Retinal pigment epithelial cell (primary cell): ENCODE data around the gene NRDC.
"Not testable (repeated sequence)": the region's sequence is repeated elsewhere in the genome, so short reads cannot be mapped to it uniquely, and the experiment has no call there.

Source experiments
- DNase-seq: peaks from one replicate; pipeline ENCODE4 v3.0.0-alpha.2; 2010; ENCODE audit warnings: low read depth
- H3K4me3 ChIP-seq: 2 replicates; pipeline ENCODE4 v1.5.1; 2011; ENCODE audit warnings: mild to moderate bottlenecking, low read length, control low read depth, moderate library complexity
- TF ChIP-seq, protein P1 (sequence below): conservative IDR thresholded peaks from 2 replicates; pipeline ENCODE4 v1.5.1; 2011; ENCODE audit warnings: low read depth, low read length, control low read depth, inconsistent platforms

The NRDC gene

DNA sequence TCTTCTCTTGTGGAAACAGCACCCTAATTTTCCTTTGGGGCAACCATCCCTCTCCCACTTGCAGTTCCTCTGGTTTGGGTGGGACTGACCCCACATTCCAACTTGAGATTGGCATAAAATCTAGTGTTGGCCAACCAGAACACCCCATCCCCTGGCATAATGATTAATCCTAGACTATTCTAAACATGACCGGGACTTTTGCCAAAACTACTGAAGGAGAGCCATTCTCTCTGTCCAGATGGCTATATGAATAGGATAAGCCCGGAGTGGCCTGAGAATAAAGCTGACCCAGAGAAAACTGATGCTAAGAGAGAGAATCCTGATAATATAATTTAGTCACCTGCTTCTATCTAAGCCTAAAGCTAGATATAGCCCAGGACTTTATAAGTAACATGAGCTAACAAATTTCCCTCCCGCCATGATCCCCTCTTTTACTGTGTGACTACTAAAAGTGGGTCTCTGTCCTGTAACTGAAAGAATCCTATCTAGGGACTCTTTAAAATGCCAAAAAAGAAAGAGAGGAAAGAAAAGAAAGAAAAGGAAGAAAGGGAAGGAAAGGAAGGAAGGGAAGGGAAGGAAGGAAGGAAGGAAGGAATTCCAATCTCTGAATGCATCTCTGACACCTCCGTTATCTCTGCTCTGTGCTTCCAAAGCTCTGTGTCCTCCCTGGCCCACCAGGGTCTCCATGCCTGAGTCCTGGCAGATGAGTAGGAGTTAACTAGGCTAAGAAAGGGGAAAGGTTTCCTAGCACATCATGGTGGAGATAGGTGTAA is 28.0 kb upstream of the NRDC start:
- no peak overlapping the region for H3K4me3 ChIP-seq
- TF ChIP-seq, protein P1, sequence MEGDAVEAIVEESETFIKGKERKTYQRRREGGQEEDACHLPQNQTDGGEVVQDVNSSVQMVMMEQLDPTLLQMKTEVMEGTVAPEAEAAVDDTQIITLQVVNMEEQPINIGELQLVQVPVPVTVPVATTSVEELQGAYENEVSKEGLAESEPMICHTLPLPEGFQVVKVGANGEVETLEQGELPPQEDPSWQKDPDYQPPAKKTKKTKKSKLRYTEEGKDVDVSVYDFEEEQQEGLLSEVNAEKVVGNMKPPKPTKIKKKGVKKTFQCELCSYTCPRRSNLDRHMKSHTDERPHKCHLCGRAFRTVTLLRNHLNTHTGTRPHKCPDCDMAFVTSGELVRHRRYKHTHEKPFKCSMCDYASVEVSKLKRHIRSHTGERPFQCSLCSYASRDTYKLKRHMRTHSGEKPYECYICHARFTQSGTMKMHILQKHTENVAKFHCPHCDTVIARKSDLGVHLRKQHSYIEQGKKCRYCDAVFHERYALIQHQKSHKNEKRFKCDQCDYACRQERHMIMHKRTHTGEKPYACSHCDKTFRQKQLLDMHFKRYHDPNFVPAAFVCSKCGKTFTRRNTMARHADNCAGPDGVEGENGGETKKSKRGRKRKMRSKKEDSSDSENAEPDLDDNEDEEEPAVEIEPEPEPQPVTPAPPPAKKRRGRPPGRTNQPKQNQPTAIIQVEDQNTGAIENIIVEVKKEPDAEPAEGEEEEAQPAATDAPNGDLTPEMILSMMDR = no peak
- DNase-seq = no peak

DNA sequence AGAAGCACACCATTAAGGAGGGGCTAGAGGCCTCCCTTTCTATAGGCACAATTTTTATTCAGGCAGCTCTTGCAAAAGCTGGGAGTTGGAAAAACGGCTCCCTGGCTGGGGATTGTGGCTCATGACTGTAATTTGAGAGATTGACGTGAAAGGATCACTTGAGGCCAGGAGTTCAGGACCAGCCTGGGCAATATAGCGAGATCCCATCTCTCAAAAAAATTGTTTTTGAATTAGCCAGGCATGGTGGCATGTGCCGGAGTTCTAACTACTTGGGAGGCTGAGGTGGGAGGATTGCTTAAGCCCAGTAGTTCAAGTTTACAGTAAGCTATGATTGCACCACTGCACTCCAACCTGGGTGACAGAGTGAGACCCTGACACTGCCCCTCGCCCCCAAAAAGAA is 23.9 kb upstream of the NRDC start:
- no peak for DNase-seq
- TF ChIP-seq, protein P1 = no peak
- H3K4me3 ChIP-seq = no peak overlapping the region

DNA sequence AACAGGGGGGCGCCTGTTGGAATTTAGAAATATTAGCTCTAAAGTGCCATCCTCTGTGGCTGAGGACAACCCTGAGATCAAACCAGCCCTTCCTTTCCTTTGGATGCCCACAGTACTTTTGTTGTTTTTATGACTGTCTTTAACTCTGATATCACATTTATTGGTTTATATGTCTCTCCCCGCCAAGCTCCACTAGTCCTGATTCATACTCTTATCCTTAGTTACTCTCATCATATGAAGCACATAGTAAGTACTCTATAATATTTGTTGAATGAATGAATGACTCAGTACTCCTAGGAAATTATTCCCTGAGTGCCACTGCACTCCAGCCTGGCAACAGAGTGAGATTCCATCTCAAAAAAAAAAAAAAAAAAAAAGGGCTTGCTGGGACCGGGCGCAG is 22.6 kb upstream of the NRDC start:
- TF ChIP-seq, protein P1 = no peak
- no peak overlapping the region for H3K4me3 ChIP-seq
- no peak for DNase-seq

DNA sequence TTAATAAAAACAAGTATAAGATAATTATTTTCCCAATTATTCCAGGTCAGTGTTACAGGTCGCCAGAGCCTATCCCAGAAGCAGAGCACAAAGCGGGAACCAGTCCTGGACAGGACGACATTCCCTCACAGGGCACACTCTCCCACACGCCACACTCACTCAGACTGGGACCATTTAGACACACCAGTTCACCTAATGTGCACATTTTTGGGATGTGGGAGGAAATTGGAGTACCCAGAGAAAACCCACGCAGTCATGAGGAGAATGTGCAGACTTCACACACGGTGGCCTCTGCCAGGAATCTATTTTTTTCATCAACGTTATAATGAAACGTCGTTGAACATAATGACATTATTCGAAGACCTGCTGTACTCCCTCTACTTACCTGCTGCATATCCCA is 20.5 kb upstream of the NRDC start:
- TF ChIP-seq, protein P1 = no peak
- no peak overlapping the region for H3K4me3 ChIP-seq
- DNase-seq = no peak

DNA sequence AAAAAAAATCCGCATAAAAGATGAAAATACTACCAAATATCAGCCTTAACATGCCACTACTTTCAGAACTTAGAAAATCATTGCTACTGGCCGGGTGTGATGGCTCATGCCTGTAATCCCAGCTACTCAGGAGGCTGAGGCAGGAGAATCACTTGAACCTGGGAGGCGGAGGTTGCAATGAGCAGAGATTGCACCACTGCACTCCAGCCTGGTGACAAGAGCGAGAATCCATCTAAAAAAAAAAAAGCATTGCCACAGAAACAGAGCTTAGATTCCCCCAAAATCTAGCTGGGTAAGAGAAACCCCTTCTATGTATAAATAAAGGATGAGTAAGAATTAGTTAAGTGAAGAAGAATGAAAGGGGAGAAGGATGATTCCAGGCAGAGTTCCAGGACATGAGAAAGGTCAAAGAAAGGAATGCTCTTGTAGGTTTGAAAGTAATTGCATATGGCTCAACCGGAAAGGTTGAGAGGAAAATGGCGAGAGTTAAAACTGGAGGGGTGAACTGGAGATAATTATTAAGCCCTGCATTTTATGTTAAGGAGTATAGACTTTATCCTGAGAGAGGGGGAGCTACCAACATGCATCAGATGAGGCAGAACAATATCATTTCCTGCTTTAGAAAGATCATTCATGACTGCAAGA is 19.7 kb upstream of the NRDC start:
- TF ChIP-seq, protein P1 = no peak
- H3K4me3 ChIP-seq = no peak overlapping the region
- DNase-seq = no peak

DNA sequence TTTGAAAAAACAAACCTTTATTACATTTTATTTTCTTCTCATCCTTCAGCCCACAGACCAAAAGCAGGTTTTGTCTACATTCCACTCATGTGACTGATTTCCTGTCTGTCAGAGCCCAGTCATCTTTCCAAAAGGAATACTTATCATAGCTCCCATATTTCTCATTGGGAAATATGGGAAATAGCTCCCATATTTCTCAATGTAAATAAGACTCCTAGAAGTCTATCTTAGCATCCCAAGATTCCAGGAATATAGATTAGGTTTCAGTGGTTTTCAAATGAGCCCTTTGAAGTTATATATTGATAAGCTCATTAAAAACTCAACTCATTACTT is 19.1 kb upstream of the NRDC start:
- H3K4me3 ChIP-seq = no peak overlapping the region
- no peak for DNase-seq
- TF ChIP-seq, protein P1 = no peak

DNA sequence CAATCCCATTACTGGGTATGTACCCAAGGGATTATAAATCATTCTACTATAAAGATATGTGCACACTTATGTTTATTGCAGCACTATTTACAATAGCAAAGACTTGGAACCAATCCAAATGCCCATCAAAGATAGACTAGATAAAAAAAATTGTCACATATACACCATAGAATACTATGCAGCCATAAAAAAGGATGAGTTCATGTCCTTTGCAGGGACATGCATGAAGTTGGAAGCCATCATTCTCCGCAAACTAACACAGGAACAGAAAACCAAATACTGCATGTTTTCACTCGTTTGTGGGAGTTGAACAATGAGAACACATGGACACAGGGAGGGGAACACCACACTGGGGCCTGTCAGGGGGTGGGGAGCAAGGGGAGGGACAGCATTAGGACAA is 16.2 kb upstream of the NRDC start:
- not testable (repeated sequence) for DNase-seq, H3K4me3 ChIP-seq
